K562 (cell line): ENCODE measurements around the gene SPDYE3. TPM values are rescaled to one million over a fixed set of nuclear protein-coding genes. Genes with fewer than 3 reads are reported as not detected.

ENCODE experiments used
- CEBPB ChIP-seq: fragments of 450-650 bp; IDR thresholded peaks from 2 replicates; pipeline ENCODE4 v1.6.1; 2016; ENCODE audit warnings: missing genetic modification characterization, missing compliant biosample characterization
- MLLT1 ChIP-seq, 2 experiments: fragments of 450-650 bp; IDR thresholded peaks; 2 replicates each; pipeline ENCODE4 v1.6.1; 2016
- MYC ChIP-seq, 2 experiments: fragments of 250-450 bp in 1 of 2; sonication (Bioruptor Pico) in 1 of 2; IDR thresholded peaks; 2 replicates each; pipeline versions ENCODE4 v1.5.1 to v1.6.1; 2012 to 2021; ENCODE audit warnings: low read depth in 2 of 2, borderline replicate concordance in 1 of 2, improper control_type of control experiment in 1 of 2, low read length in 1 of 2, mild to moderate bottlenecking in 1 of 2, moderate library complexity in 1 of 2
- RBM39 ChIP-seq: fragments of 200-400 bp; formaldehyde crosslinking; optimal IDR thresholded peaks from 2 replicates; pipeline ENCODE3; 2018; ENCODE audit warnings: low read depth, low read length
- TBL1XR1 ChIP-seq, 2 experiments: IDR thresholded peaks; 2 replicates each; pipeline ENCODE4 v1.6.1; 2012; ENCODE audit warnings: improper control_type of control experiment in 2 of 2, low read length in 2 of 2, mild to moderate bottlenecking in 1 of 2
- ZFX ChIP-seq: sonication (generic); formaldehyde crosslinking; IDR thresholded peaks from 2 replicates; pipeline ENCODE4 v1.8.0; 2022; ENCODE audit warnings: mild to moderate bottlenecking, missing genetic modification reagents, moderate library complexity
- ZMIZ1 ChIP-seq, 2 experiments: fragments of 150-350 bp in 1 of 2; IDR thresholded peaks; 2 replicates each; pipeline ENCODE4 v1.6.1; 2012 to 2016; ENCODE audit warnings: low read depth in 2 of 2, low read length in 2 of 2, mild to moderate bottlenecking in 1 of 2, moderate library complexity in 1 of 2
- ZNF121 ChIP-seq: sonication (generic); formaldehyde crosslinking; conservative IDR thresholded peaks from 2 replicates; pipeline ENCODE4 v1.8.0; 2022; ENCODE audit warnings: missing genetic modification reagents
- ZNF232 ChIP-seq: sonication (generic); formaldehyde crosslinking; IDR thresholded peaks from 2 replicates; pipeline ENCODE4 v1.8.0; 2022; ENCODE audit warnings: mild to moderate bottlenecking, missing genetic modification reagents
- ZNF24 ChIP-seq: fragments of 450-650 bp; IDR thresholded peaks from 2 replicates; pipeline ENCODE4 v1.6.1; 2016
- ZNF282 ChIP-seq: sonication (generic); formaldehyde crosslinking; IDR thresholded peaks from 2 replicates; pipeline ENCODE4 v1.8.1; 2023; ENCODE audit warnings: missing genetic modification reagents
- ZNF780A ChIP-seq: fragments of 250-450 bp; sonication (Bioruptor Pico); IDR thresholded peaks from 2 replicates; pipeline ENCODE4 v1.5.0; 2021; ENCODE audit warnings: mild to moderate bottlenecking
- polyA plus RNA-seq, 8 experiments: library from polyadenylated mRNA; depleted of rRNA in 4 of 8; stranded (reverse) in 5 of 8; unstranded in 3 of 8; fragments of >200 nt; fragmentation: Nextera tagmentation in 2 of 8; fragmentation: Illumina TruSeq in 1 of 8; extraction: Ambion mirVana in 2 of 8; extraction: Trizol in 1 of 8; gene quantifications; 2 replicates each; pipeline versions ENCODE4 v1.2.1 to v1.2.3, GENCODE V29; 2011 to 2014; ENCODE audit warnings: inconsistent platforms in 1 of 8, missing spikeins in 1 of 8
- total RNA-seq, 7 experiments: library from RNA; depleted of rRNA in 6 of 7; stranded (reverse); fragments of >200 nt in 6 of 7; fragmentation: Illumina TruSeq in 2 of 7; extraction: Trizol in 2 of 7; gene quantifications; 2 replicates each; pipeline versions ENCODE4 v1.2.1 to v1.2.3, GENCODE V29; 2011 to 2021; ENCODE audit warnings: low replicate concordance in 1 of 7
- TF ChIP-seq, protein P1 (sequence below): fragments of 450-650 bp; IDR thresholded peaks from 2 replicates; pipeline ENCODE4 v1.6.1; 2016; ENCODE audit warnings: low read depth
- TF ChIP-seq, protein P2 (sequence below): sonication (generic); formaldehyde crosslinking; IDR thresholded peaks from 2 replicates; pipeline ENCODE4 v1.8.0; 2022; ENCODE audit warnings: missing genetic modification reagents, mild to moderate bottlenecking, borderline replicate concordance

SPDYE3 gene
- total and polyA plus RNA-seq, 9 of the 15 experiments (the other 6 are each of a cell fraction or from before 2014, with no cell fraction given), result 0.04 to 3.3 (median 1.2) TPM; not detected in 6

GRCh38 chr7:100369105-100369504 is 61.6 kb downstream of the SPDYE3 start (continued):
- TF ChIP-seq, protein P1, sequence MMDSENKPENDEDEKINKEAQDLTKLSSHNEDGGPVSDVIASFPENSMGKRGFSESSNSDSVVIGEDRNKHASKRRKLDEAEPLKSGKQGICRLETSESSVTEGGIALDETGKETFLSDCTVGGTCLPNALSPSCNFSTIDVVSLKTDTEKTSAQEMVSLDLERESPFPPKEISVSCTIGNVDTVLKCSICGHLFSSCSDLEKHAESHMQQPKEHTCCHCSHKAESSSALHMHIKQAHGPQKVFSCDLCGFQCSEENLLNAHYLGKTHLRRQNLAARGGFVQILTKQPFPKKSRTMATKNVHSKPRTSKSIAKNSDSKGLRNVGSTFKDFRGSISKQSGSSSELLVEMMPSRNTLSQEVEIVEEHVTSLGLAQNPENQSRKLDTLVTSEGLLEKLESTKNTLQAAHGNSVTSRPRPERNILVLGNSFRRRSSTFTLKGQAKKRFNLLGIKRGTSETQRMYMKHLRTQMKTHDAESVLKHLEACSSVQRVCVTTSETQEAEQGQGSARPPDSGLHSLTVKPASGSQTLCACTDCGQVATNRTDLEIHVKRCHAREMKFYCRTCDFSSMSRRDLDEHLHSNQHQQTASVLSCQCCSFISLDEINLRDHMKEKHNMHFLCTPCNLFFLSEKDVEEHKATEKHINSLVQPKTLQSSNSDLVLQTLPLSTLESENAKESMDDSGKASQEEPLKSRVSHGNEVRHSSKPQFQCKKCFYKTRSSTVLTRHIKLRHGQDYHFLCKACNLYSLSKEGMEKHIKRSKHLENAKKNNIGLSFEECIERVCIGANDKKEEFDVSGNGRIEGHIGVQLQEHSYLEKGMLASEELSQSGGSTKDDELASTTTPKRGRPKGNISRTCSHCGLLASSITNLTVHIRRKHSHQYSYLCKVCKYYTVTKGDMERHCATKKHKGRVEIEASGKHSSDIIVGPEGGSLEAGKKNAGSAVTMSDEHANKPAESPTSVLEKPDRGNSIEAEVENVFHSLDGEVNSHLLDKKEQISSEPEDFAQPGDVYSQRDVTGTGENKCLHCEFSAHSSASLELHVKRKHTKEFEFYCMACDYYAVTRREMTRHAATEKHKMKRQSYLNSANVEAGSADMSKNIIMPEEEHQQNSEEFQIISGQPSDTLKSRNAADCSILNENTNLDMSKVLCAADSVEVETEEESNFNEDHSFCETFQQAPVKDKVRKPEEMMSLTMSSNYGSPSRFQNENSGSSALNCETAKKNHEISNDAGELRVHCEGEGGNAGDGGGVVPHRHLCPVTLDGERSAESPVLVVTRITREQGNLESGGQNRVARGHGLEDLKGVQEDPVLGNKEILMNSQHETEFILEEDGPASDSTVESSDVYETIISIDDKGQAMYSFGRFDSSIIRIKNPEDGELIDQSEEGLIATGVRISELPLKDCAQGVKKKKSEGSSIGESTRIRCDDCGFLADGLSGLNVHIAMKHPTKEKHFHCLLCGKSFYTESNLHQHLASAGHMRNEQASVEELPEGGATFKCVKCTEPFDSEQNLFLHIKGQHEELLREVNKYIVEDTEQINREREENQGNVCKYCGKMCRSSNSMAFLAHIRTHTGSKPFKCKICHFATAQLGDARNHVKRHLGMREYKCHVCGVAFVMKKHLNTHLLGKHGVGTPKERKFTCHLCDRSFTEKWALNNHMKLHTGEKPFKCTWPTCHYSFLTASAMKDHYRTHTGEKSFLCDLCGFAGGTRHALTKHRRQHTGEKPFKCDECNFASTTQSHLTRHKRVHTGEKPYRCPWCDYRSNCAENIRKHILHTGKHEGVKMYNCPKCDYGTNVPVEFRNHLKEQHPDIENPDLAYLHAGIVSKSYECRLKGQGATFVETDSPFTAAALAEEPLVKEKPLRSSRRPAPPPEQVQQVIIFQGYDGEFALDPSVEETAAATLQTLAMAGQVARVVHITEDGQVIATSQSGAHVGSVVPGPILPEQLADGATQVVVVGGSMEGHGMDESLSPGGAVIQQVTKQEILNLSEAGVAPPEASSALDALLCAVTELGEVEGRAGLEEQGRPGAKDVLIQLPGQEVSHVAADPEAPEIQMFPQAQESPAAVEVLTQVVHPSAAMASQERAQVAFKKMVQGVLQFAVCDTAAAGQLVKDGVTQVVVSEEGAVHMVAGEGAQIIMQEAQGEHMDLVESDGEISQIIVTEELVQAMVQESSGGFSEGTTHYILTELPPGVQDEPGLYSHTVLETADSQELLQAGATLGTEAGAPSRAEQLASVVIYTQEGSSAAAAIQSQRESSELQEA, result no peak
- TF ChIP-seq ZNF232 (CRISPR knock-in tag) (no peak), ZMIZ1 (IDR thresholded peaks at IDR 0.05; ENCODE audit: low read depth in 2 of 2, low read length in 2 of 2) (no peak), ZNF282 (CRISPR knock-in tag) (no peak), ZNF121 (CRISPR knock-in tag) (no peak), MLLT1 (IDR thresholded peaks at IDR 0.05) (no peak), CEBPB (tag) (no peak), TBL1XR1 (IDR thresholded peaks at IDR 0.05; ENCODE audit: low read length in 2 of 2) (no peak), MYC (IDR thresholded peaks at IDR 0.05; ENCODE audit: low read depth, low read length) (0 out of 2 replicates have a peak, but pooled peaks have one; percentile 18), MYC (CRISPR knock-in tag; IDR thresholded peaks at IDR 0.05; ENCODE audit: borderline replicate concordance, low read depth) (no peak), ZFX (CRISPR knock-in tag) (peak; percentile 30; the same call in 1 of the 2 replicates), ZNF24 (no peak), ZNF780A (CRISPR knock-in tag) (no peak), RBM39 (no peak)
- TF ChIP-seq, protein P2, sequence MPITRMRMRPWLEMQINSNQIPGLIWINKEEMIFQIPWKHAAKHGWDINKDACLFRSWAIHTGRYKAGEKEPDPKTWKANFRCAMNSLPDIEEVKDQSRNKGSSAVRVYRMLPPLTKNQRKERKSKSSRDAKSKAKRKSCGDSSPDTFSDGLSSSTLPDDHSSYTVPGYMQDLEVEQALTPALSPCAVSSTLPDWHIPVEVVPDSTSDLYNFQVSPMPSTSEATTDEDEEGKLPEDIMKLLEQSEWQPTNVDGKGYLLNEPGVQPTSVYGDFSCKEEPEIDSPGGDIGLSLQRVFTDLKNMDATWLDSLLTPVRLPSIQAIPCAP (CRISPR knock-in tag), result no peak
